Chondrocyte (in vitro differentiated cells): ENCODE measurements around the gene CPEB4. TPM values are rescaled to one million over a fixed set of nuclear protein-coding genes. Genes with fewer than 3 reads are reported as not detected.

Source experiments
- DNase-seq: peaks from one replicate; pipeline ENCODE4 v3.0.0; 2021; ENCODE audit warnings: mixed read lengths, low spot score
- H3K27ac Mint-ChIP-seq: one replicate; pipeline ENCODE4 v1.8.0; 2021; ENCODE audit warnings: mild to moderate bottlenecking, moderate library complexity, mixed read lengths; ENCODE audit not compliant: unreplicated experiment
- H3K27me3 Mint-ChIP-seq: 2 replicates; pipeline ENCODE4 v1.8.0; 2021; ENCODE audit warnings: low read depth, mixed read lengths
- H3K36me3 Mint-ChIP-seq: 2 replicates; pipeline ENCODE4 v1.8.0; 2021; ENCODE audit warnings: low read depth, mixed read lengths
- H3K4me1 Mint-ChIP-seq: 2 replicates; pipeline ENCODE4 v1.8.0; 2021; ENCODE audit warnings: low read depth, mild to moderate bottlenecking, mixed read lengths
- H3K4me3 Mint-ChIP-seq: one replicate; pipeline ENCODE4 v1.8.0; 2021; ENCODE audit warnings: mild to moderate bottlenecking, moderate library complexity, mixed read lengths; ENCODE audit not compliant: unreplicated experiment
- H3K9me3 Mint-ChIP-seq: 2 replicates; pipeline ENCODE4 v1.8.0; 2021; ENCODE audit warnings: low read depth, mixed read lengths
- CTCF ChIP-seq: fragments of 200-600 bp; sonication (generic); IDR thresholded peaks from 2 replicates; pipeline ENCODE4 v1.5.0; 2021; ENCODE audit warnings: antibody characterized with exemption, mild to moderate bottlenecking, moderate library complexity
- total RNA-seq: library from RNA; stranded (reverse); gene quantifications from 3 replicates; pipeline ENCODE4 v1.2.1, GENCODE V29; 2021

Gene CPEB4
- total RNA-seq, 1 donor from 2014 or later, result 27.1 TPM

- Mint-ChIP-seq H3K9me3 (peaks cover 6% of the 10 kb centered on the region), H3K36me3 (no peaks in the 10 kb centered on the region), H3K27me3 (no peaks in the 10 kb centered on the region), H3K27ac (no peak overlapping the region), H3K4me3 (no peak overlapping the region), H3K4me1 (no peaks in the 10 kb centered on the region)
- TF ChIP-seq CTCF, result no peak
- DNase-seq, result no peak
Observed at GRCh38 chr5:173878224-173878967, 9.8 kb upstream of the CPEB4 start.

GRCh38 chr5:173880306-173880985 lies 7.7 kb upstream of the CPEB4 start:
- peaks cover 4% of the 10 kb centered on the region for H3K9me3 Mint-ChIP-seq
- H3K27ac Mint-ChIP-seq, result no peak overlapping the region

GRCh38 chr5:173881811-173882575 lies 6.2 kb upstream of the CPEB4 start:
- no peak for TF ChIP-seq CTCF
- H3K9me3 Mint-ChIP-seq, result peaks cover 4% of the 10 kb centered on the region
- H3K27me3 Mint-ChIP-seq, result no peaks in the 10 kb centered on the region
- H3K27ac Mint-ChIP-seq, result no peak overlapping the region
- H3K4me3 Mint-ChIP-seq, result no peak overlapping the region
- no peak for DNase-seq
- H3K4me1 Mint-ChIP-seq, result peaks cover 5% of the 10 kb centered on the region
- no peaks in the 10 kb centered on the region for H3K36me3 Mint-ChIP-seq

More at GRCh38 chr5:173880306-173880985, 7.7 kb upstream of the CPEB4 start:
- Mint-ChIP-seq H3K4me3 (no peak overlapping the region), H3K27me3 (no peaks in the 10 kb centered on the region), H3K36me3 (no peaks in the 10 kb centered on the region), H3K4me1 (peaks cover 5% of the 10 kb centered on the region)
- no peak for TF ChIP-seq CTCF
- DNase-seq, result no peak

GRCh38 chr5:173882632-173883031 lies 5.5 kb upstream of the CPEB4 start:
- no peak overlapping the region for H3K4me3 Mint-ChIP-seq
- no peak overlapping the region for H3K27ac Mint-ChIP-seq
- no peaks in the 10 kb centered on the region for H3K27me3 Mint-ChIP-seq
- DNase-seq, result no peak
- H3K36me3 Mint-ChIP-seq, result no peaks in the 10 kb centered on the region
- H3K4me1 Mint-ChIP-seq, result peaks cover 11% of the 10 kb centered on the region
- H3K9me3 Mint-ChIP-seq, result peaks cover 4% of the 10 kb centered on the region
- no peak for TF ChIP-seq CTCF

- no peak for TF ChIP-seq CTCF
- no peak overlapping the region for H3K27ac Mint-ChIP-seq
- peaks cover 4% of the 10 kb centered on the region for H3K9me3 Mint-ChIP-seq
- no peak for DNase-seq
- no peaks in the 10 kb centered on the region for H3K27me3 Mint-ChIP-seq
- H3K4me3 Mint-ChIP-seq, result no peak overlapping the region
- H3K4me1 Mint-ChIP-seq, result peaks cover 11% of the 10 kb centered on the region
- H3K36me3 Mint-ChIP-seq, result peaks cover 1% of the 10 kb centered on the region
Observed at GRCh38 chr5:173883347-173883924, 4.7 kb upstream of the CPEB4 start.
